Endothelial cell of hepatic sinusoid (primary cell): ENCODE measurements around the gene C11orf68.

Experiments
- in situ Hi-C: cut with HindIII; loops from 2 replicates; pipeline ENCODE4 v1.10.0; 2017; ENCODE audit warnings: low sequenced_read_pairs

Gene C11orf68

DNA sequence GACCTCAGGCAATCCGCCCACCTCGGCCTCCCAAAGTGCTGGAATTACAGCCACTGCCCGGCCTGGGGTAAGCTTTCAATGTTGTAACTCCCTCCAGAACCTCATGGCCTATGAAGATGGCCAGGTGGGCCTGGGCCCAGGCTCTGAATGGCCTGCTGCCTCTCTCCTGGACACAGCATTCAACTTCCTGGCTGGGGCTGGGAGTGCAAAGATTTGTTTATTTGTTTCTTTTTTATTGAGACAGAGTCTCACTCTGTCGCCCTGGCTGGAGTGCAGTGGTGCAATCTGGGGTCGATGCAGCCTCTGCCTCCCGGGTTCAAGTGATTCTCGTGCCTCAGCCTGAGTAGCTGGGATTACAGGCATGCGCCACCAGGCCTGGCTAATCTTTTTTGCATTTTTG lies 25.9 kb upstream of the C11orf68 start:
- in situ Hi-C loops: no loop called here

DNA sequence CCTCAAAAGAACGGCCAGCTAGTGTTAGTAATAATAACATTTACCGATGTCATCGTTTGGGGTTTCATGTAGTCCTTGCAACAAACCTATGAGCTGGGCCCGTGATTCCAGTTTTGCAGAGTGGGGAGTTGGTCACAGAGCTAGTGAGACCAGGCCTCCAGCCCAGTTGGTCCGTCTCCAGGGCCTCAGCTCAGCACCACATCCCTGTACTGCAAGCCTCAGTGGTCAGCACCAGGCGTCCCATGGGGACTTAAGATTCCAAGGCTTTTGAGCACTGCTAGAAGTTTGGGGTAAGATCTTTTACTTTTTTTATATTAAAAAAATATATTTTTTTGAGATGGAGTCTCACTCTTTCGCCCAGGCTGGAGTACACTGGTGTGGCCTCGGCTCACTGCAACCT lies 25.3 kb upstream of the C11orf68 start:
- in situ Hi-C loops: no loop called here

DNA sequence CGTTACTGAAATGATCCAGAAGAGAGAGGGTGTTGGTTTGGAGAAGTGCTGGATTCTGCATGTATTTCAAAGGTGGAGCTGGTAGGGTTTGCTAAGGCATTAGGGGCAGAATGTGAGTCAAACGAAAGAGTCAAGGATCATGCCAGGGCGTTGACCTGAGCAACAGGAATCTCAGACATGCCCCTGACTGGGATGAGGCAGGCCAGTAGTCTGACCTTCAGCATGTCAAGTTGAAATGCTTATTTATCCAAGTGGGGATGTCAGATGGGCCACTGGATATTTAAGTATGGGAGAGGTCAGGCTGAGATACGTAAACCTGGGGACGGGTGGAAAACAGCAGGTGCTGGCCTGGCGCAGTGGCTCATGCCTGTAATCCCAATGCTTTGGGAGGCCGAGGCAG lies 23.7 kb upstream of the C11orf68 start:
- in situ Hi-C loops: no loop called here

DNA sequence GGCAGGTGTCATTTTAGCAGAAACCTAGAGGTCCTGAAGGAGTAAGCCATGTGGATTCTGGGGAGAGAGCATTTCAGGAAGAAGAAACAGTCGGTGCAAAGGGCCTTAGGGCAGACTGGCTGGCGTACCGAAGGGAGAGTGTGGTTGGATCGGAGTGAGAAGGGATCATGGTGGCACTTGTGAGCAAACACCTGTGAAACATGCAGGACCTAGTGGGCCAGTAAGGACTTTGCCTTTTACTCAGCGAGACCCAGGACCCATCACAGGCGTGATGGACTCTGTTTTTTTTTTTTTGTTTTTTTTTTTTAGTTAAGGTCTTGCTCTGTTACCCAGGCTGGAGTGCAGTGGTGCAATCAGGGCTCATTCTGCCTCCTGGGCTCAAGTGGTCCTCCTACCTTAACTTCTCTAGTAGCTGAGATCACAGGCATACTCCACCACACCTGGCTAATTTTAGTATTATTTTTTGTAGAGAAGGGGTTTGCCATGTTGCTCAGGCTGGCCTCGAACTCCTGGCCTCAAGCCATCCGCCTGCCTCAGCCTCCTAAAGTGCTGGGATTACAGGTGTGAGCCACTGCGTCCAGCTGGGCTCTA lies 23.0 kb upstream of the C11orf68 start:
- in situ Hi-C loops: no loop called here

DNA sequence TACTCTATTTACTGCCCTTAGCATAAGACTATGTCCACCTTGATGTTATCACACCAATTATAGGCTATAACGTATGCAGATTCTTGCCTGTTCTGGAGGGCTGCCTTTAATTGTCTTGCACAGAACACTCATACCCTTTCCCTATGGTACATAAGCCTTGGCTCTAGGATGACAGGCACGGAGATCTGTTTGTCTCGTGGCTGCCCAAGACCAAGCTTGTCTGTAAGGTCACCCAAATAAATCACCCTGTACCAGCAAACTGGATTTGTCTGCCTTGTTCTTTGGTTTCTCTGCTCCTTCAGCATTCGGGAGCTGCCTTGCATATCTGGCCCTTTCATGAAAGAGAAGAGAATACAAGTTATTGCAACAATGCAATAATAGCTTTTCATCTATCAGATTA lies 18.9 kb upstream of the C11orf68 start:
- in situ Hi-C loops: loop anchor here (5.0 kb wide), 1 partner anchor 40 kb away; no protein-coding TSS in a partner anchor

DNA sequence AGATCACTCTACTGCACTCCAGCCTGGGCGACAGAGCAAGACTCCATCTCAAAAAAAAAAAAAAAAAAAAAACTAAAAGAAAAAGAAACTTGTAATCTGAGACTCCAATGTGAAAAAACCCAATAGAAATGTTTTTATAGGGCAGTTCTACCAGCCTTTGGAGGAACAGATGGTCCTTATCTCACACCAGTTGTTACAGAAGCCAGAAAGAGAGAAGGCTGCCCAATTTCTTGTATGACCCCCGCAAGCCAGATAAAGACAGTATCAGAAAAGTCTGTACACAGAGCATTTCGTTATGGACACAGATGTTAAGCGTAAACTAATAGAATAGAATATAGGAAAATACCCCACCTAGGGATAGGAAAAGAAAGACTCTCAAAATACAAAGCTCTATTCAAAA lies 15.2 kb upstream of the C11orf68 start:
- in situ Hi-C loops: no loop called here

DNA sequence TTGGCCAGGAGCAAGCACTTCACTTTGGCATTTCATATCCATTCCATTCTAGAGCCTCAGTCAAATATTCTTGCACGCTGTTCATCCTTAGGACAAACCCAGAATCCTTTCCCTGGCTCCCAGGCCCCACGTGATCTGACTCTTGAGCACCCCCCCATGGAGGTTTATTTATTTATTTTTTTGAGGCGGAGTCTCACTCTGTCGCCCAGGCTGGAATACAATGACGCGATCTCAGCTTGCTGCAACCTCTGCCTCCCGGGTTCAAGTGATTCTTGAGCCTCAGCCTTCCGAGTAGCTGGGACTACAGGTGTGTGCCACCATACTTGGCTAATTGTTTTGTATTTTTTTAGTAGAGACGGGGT lies 13.7 kb upstream of the C11orf68 start:
- in situ Hi-C loops: no loop called here

DNA sequence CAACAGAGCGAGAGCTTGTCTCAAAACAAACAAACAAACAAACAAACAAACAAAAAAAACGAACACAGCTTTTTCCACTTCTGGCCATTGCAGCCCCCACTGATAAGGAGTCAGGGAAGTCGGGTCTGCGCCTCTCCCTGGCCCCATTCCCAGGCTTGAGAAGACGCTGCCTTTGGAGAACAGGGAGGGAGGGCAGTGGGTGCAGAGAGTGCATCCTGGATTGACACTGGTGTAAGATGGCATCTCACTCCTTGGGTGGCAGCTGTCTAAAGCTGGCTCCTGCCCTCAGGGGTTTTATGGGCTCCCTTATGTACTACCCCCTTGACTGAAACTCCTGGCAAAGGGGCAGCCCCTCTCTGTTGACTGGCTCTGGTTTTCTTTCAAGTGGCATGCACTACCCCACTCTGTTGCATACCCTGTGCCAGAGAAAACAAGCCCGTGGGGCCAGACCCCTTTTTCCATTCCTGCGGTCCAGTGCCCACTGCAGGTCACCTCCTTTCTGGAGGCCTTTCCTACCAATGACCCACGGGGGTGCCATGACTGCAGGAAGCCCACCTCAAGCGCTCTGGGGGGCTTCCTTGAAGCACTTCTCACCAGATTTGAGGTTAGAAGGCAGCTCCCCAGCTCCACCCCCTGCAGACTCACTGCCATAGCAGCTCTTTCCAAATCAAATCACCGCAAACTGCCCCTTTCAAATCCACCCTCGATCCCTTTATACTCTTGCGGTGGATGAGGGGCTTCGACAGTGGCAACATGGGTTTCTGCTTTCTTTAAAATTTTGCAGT lies 13.1 kb upstream of the C11orf68 start:
- in situ Hi-C loops: no loop called here

DNA sequence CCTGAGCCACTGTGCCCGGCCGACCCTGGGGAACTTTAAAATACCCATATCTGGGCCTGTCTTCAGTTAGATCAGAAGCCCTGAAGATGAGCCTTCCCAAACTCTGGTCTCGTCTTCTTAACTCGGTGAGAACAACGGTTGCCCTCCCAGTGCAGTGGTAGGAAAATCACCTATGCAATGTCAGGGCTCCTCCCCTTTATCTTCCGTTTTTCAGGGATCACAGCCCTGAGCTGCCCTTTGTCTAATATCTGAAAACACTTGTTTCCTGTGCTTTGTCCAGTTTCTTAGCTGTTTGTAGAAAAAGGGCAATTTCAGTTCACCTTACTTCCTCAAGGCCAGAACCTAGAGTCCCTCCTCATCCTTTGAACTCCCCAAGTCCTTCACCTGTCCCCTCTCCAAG lies 9.8 kb upstream of the C11orf68 start:
- in situ Hi-C loops: no loop called here

DNA sequence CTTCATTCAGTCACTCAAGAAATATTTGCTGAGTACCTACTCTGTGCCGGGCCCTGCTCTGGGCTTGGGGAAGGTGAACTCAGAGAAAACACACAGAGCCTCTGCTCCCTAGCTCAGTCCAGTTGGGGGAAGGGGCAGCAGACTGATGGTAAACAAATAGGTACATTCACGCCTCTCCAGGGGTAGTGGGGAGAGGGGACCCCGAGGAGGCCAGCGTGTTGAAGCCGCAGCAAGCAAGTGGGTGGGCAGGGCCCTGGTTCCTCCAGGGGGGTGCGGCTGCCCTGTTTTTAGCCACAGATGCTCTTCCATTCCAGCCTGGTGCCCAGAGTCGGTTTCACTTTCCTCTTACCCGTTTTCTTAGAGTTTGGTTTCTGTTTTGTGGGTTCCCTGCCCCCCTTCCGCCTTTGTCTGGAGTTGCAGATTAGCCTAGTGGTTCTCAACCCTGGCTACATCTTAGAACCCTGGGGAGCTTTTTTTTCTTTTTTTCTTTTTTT lies 9.1 kb upstream of the C11orf68 start:
- in situ Hi-C loops: no loop called here

DNA sequence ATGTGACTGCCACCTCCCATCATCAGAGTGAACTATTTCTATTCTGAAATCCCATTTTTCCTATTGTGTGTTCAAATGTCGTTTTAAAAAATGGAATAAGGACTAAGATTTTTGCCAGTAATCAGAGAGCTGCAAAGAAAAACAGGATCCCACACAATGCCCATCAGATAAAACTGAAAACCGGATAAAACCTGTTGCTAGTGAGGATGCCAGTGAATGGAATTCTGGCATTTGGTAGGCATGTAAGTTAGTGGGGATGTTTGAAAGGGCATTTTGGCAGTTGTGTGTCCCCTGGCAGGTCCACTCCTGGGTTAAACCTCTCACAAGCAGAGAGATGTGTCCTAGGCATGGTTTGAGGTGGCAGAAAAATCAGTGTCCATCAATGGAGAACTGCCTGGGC lies 6.5 kb upstream of the C11orf68 start:
- in situ Hi-C loops: no loop called here

DNA sequence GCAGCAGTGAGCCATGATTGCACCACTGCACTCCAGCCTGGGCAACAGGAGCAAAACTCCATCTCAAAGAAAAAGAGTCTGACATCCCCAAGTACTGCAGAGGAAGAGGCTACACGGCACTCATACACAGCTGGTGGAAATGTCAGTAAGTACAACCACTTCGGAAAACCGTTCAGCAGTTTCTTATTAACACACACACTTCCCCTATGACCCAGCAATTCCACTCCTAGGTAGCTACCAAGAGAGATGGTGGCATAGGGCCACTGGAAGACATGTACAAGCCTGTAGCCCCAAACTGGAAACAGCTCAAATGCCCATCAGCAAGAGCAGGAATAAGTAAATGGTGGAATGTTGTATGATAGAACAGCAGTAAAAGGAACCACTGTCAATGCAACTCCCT lies 3.7 kb upstream of the C11orf68 start:
- in situ Hi-C loops: no loop called here

DNA sequence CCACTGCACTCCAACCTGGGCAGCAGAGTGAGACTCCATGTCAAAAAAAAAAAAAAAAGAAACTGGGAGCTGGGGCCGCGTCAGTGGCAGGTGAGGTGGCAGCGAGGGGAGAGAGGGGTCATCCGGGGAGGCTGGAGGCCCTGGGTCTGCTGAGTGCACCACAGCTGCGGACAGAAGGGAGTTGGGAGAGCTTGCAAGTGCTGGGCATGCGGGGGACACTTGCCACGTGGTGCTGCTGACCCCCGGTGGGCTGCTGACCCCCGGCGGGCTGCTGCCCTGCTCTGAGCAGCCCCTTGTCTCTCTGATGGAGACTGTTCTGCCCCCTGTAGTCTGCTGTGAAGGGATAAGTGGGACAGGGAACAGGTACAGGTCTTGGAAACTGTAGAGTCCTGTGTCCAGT lies 3.0 kb upstream of the C11orf68 start:
- in situ Hi-C loops: no loop called here

DNA sequence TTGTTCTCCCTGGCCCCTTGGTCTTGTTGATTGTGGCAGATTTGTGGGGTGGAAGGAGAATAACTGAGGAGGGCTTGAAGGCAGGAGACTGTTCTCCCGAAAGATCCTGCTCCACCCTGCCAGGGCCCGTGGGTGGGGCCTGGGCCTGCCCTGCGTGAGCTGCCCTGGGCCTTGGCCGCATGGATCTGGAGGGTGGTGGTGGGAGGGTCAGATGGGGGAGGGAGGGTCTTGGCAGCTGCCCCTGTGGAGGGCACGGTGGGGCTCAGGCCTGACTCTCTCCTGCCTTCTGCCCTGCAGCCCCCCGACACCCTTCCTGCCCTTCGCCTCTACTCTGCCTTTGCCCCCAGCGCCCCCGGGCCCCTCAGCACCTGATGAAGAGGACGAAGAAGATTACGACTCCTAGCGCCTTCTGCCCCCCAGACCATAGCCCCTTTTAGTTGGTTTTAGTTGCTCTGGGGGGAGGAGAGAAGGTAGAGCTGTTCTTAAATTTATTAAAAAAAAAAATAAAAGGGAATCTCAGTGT lies 2.2 kb upstream of the C11orf68 start:
- in situ Hi-C loops: no loop called here

DNA sequence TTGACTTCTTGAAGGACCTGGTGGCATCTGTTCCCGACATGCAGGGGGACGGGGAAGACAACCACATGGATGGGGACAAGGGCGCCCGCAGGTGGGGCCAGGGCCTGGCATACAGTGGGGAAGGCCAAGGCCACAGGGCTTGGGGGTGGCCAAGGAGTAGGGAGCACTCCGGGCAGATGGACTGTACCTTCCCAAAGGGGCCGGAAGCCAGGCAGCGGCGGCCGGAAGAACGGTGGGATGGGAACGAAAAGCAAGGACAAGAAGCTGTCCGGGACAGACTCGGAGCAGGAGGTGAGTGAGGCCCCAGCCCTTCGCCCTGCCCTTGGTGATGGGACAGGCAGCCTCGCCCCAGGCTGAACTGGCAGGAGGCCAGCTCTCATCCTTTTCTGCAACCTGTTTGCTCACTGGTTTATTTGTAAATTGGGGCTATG lies 1.5 kb upstream of the C11orf68 start:
- in situ Hi-C loops: no loop called here

DNA sequence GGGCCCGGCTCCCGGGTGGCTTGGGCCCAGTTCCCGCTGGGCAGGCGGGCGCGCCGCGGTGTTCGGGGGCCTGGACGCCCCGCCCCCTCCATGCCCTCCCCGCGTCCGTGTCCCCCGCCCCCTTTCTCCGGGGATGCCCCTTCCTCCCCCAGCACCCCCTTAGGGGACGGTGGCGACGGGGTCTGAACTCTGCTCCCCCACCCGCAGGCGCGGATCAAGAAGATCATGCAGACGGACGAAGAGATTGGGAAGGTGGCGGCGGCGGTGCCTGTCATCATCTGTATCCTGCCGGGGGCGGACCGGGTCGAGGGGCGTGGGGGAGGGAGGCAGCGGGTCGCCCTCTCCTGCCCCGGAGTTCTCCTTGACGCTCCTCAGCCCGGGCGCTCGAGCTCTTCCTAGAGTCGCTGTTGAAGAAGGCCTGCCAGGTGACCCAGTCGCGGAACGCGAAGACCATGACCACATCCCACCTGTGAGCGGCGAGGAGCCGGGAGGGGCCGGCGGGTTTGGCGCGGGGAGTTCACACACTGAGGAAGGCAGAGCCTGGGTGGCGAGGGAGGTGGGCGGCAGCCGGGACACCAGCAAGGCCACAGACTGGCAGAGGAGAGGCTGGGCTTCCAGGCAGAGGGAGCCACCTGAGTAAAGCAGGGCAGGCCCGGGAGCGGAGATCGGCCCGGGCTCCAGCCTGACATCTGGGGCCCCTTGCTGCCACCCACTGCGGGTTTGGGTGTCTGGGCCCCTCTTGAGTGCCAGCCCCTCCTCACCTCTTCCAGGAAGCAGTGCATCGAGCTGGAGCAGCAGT lies 910 bp upstream of the C11orf68 start:
- in situ Hi-C loops: no loop called here

DNA sequence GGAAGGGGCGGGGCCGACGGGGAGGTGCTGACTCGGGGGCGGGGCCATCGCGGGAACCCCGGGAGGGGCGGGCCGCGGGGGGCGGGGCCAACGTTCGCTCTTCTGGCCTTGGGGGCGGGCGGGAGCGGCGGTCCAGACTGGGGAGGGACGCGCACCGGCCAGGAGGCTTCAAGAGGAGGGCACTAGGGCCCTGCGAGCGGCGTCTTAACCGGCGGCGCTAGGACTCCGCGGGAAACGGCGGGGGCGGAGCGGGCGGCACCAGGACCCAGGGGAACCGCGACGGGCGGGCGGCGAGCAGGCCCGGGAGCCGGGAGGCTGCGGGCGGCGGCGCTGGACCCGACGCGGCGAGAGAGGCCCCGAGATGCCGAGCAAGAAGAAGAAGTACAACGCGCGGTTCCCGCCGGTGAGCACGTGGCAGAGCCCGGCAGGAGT lies 295 bp upstream of the C11orf68 start, which contains the start of gene DRAP1:
Gene DRAP1, plus strand, starts transcription at position 286 of the 432 bp plus-strand sequence. Its CDS starts 76 bp downstream, at position 362.
- in situ Hi-C loops: no loop called here

DNA sequence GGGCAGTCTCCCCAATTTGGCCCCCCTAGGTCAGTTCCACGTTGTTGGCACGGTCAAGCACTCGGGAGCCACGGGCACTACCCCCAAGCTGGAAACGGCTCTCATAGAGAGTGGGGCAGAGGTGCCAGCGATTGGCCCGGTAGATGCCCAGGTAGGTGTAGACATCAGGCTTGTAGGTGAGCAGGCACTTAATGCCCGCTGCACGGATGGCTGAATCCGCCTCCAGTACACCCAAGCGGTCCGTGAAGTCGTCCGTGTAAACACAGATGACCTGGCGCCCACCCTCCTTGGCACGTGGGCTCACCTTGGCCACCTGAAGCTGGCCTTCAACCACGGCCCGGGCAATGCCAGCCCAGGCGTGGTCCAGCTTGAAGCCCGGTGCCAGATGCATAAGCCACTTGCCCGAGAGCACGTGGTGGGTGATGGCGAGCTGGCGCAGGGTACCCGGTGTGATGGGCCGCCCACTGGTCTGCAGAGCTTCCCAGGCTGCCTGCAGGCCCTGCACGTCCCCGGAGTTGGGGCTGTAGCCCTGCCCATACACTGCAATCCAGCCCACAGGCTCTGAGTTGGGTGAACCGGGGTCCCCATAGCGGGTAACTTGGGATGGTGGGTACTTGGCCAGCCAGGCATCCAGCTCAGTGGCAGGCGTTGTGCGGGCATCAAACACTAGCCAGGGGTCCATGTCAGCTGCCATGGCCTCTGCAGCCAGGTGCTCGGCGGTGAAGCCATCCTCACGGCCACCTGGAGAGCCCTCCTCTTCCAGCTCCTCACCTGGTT lies 1.2 kb downstream of the C11orf68 start:
- in situ Hi-C loops: no loop called here

DNA sequence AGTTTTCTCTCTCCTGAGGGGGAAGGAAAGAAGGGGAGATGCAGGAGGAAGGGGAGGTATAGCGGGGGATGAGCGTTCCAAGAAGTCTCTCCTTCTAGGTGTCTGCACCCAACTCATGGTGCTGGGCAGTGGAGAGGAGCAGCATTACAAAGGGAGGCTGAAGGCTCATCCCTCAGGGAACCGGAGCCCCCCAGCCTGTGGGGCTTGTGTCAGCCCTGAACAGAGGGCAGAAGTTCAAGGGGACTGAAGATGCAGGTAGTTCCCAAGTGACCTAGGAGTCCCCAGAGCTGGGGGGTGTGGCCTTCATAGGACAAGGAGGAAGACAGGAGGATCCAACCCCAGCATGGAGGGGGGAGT lies 1.8 kb downstream of the C11orf68 start:
- in situ Hi-C loops: no loop called here

DNA sequence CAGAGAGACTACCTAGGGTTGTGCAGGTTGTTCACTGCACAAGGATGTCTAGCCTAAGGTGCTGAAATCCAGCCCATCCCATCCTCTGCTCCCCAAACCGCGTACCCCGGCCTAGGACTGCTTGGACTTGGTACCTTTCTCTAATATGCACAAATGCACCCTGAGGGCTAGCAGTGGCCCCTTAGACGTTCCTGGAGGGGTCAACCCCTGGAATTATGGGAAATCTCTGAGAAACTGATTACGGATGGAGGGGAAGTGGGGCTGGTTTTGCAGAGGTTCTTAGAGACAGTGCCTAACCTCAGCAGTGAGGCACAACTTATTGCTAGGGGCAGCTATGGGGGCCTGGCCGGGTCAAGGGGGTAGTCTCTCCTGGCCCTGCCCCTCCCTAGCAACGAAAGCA lies 2.5 kb downstream of the C11orf68 start:
- in situ Hi-C loops: no loop called here

DNA sequence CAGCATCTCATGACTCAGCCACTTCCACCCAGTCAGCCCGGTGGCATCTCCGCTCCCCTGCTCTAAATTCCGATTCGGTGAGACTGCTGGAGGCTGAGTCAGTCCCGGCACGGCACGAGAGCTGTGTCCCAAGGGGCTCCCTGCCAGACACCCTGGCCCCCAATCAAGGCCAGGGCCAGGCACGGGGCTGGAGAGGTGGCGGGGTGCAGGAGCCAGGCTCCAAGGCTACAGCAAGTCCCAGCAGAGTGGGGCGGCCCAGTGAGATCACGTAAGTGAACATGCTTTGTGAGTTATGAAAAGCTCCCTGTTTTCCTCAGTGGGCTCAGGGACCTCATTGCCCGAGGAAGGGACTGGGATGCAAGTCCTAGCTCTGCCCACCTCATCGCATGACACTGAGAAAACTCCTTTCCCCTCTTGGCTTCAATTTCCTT lies 3.0 kb downstream of the C11orf68 start:
- in situ Hi-C loops: no loop called here
